GM23338 (cell line): ENCODE results near the gene THAP8. TPM values are rescaled to one million over a fixed set of nuclear protein-coding genes. Genes with fewer than 3 reads are reported as not detected.
A peak's percentile ranks its signal among the peaks of the same experiment; 100 is the strongest.

Experiments used
- ATAC-seq: fragments of 200-7000 bp; cut with Tn5 transposase; 3 replicates; pipeline ENCODE4 v1.9.1; 2020
- DNase-seq: peaks from one replicate; pipeline ENCODE4 v3.0.0-alpha.2; 2015; ENCODE audit warnings: low spot score
- H2AFZ ChIP-seq: fragments of 200-600 bp; sonication (generic); 2 replicates; pipeline ENCODE4 v1.8.0; 2016; ENCODE audit warnings: antibody characterized with exemption, mild to moderate bottlenecking, moderate library complexity
- H3F3A ChIP-seq: fragments of 200-600 bp; sonication (generic); replicated peaks from 2 replicates; pipeline ENCODE4 v1.8.0; 2017; ENCODE audit warnings: antibody characterized with exemption, mixed run types, low read depth
- H3K27ac ChIP-seq: fragments of 200-600 bp; sonication (generic); 2 replicates; pipeline ENCODE4 v1.6.1; 2016; ENCODE audit warnings: low read depth
- H3K27me3 ChIP-seq: fragments of 200-600 bp; sonication (generic); 2 replicates; pipeline ENCODE4 v1.8.0; 2016; ENCODE audit warnings: mild to moderate bottlenecking, mixed run types, moderate library complexity; ENCODE audit not compliant: insufficient read depth
- H3K36me3 ChIP-seq: fragments of 200-600 bp; sonication (generic); 2 replicates; pipeline ENCODE4 v1.8.0; 2016; ENCODE audit warnings: mild to moderate bottlenecking; ENCODE audit not compliant: insufficient read depth
- H3K4me1 ChIP-seq: fragments of 200-600 bp; sonication (generic); 2 replicates; pipeline ENCODE4 v1.8.0; 2016; ENCODE audit warnings: mild to moderate bottlenecking, moderate library complexity; ENCODE audit not compliant: insufficient read depth
- H3K4me2 ChIP-seq: fragments of 200-600 bp; sonication (generic); 2 replicates; pipeline ENCODE4 v1.7.1; 2017; ENCODE audit warnings: mixed run types
- H3K4me3 ChIP-seq: fragments of 200-600 bp; sonication (generic); 2 replicates; pipeline ENCODE4 v1.6.1; 2016; ENCODE audit warnings: mixed run types
- H3K79me2 ChIP-seq: fragments of 200-600 bp; sonication (generic); replicated peaks from 2 replicates; pipeline ENCODE4 v1.8.0; 2017; ENCODE audit warnings: mild to moderate bottlenecking; ENCODE audit not compliant: insufficient read depth
- H3K9me2 ChIP-seq: fragments of 200-600 bp; sonication (generic); 2 replicates; pipeline ENCODE4 v1.8.0; 2017; ENCODE audit not compliant: insufficient read depth
- H4K20me1 ChIP-seq: fragments of 200-600 bp; sonication (generic); replicated peaks from 2 replicates; pipeline ENCODE4 v1.8.0; 2017; ENCODE audit warnings: mild to moderate bottlenecking; ENCODE audit not compliant: insufficient read depth
- H3K27ac Mint-ChIP-seq: 2 replicates; pipeline ENCODE4 v1.8.0; 2020; ENCODE audit warnings: inconsistent platforms, mild to moderate bottlenecking, moderate library complexity, mixed read lengths
- H3K27me3 Mint-ChIP-seq: 3 replicates; pipeline ENCODE4 v1.8.0; 2022; ENCODE audit warnings: low read depth, mild to moderate bottlenecking, moderate library complexity, mixed read lengths, inconsistent platforms; ENCODE audit not compliant: insufficient read depth, poor library complexity
- H3K36me3 Mint-ChIP-seq: 3 replicates; pipeline ENCODE4 v1.8.0; 2021; ENCODE audit warnings: low read depth, mild to moderate bottlenecking, inconsistent platforms, moderate library complexity, mixed read lengths
- H3K4me1 Mint-ChIP-seq: 3 replicates; pipeline ENCODE4 v1.8.0; 2020; ENCODE audit warnings: mild to moderate bottlenecking, inconsistent platforms, mixed read lengths
- H3K4me3 Mint-ChIP-seq: 3 replicates; pipeline ENCODE4 v1.8.0; 2021; ENCODE audit warnings: moderate library complexity, mild to moderate bottlenecking, inconsistent platforms, mixed read lengths
- H3K9me3 Mint-ChIP-seq: 3 replicates; pipeline ENCODE4 v1.8.0; 2020; ENCODE audit warnings: moderate library complexity, mild to moderate bottlenecking, inconsistent platforms, mixed read lengths
- EZH2 ChIP-seq: fragments of 200-600 bp; sonication (generic); IDR thresholded peaks from one replicate; pipeline ENCODE4 v1.8.0; 2017; ENCODE audit warnings: antibody characterized with exemption, mild to moderate bottlenecking, low read depth; ENCODE audit not compliant: unreplicated experiment
- EZH2phosphoT487 ChIP-seq: fragments of 200-600 bp; sonication (generic); IDR thresholded peaks from one replicate; pipeline ENCODE4 v1.8.1; 2018; ENCODE audit warnings: antibody characterized with exemption; ENCODE audit not compliant: unreplicated experiment
- POLR2AphosphoS5 ChIP-seq: IDR thresholded peaks from 2 replicates; pipeline ENCODE4 v1.6.1; 2016; ENCODE audit warnings: antibody characterized with exemption, low read depth
- STAT1 ChIP-seq: IDR thresholded peaks from one replicate; pipeline ENCODE4 v1.6.1; 2016; ENCODE audit warnings: antibody characterized with exemption; ENCODE audit not compliant: unreplicated experiment
- ZNF114 ChIP-seq: fragments of 250-450 bp; sonication (Bioruptor Pico); IDR thresholded peaks from 2 replicates; pipeline ENCODE4 v1.5.0; 2020; ENCODE audit warnings: mild to moderate bottlenecking, moderate library complexity
- ZNF331 ChIP-seq: fragments of 250-450 bp; sonication (Bioruptor Pico); IDR thresholded peaks from 2 replicates; pipeline ENCODE4 v1.5.0; 2020; ENCODE audit warnings: low read depth, mild to moderate bottlenecking, moderate library complexity
- polyA plus RNA-seq: library from polyadenylated mRNA; unstranded; fragments of >200 nt; fragmentation: Nextera tagmentation; extraction: Ambion mirVana; gene quantifications from 2 replicates; pipeline ENCODE4 v1.2.1, GENCODE V29; 2016
- total RNA-seq: library from RNA; depleted of rRNA; stranded (reverse); fragments of >200 nt; shearing (Covaris generic); gene quantifications from 2 replicates; pipeline ENCODE4 v1.2.3, GENCODE V29; 2014
- TF ChIP-seq, protein P1 (sequence below): fragments of 250-450 bp; sonication (Bioruptor Pico); IDR thresholded peaks from 2 replicates; pipeline ENCODE4 v1.5.0; 2020; ENCODE audit warnings: mild to moderate bottlenecking, moderate library complexity
- TF ChIP-seq, protein P2 (sequence below), 2 experiments: fragments of 200-600 bp in 1 of 2; sonication (generic) in 1 of 2; conservative IDR thresholded peaks; 2 replicates each; pipeline versions ENCODE4 v1.5.1 to v1.6.1; 2016 to 2017; ENCODE audit warnings: antibody characterized with exemption in 2 of 2, low read depth in 2 of 2, mild to moderate bottlenecking in 2 of 2, moderate library complexity in 1 of 2

The THAP8 gene
- total and polyA plus RNA-seq, 2 experiments from 2014 or later, result 12.7 to 13.7 TPM

GRCh38 chr19:36051637-36052036, 2.4 kb downstream of the THAP8 start (continued):
- TF ChIP-seq, protein P1, sequence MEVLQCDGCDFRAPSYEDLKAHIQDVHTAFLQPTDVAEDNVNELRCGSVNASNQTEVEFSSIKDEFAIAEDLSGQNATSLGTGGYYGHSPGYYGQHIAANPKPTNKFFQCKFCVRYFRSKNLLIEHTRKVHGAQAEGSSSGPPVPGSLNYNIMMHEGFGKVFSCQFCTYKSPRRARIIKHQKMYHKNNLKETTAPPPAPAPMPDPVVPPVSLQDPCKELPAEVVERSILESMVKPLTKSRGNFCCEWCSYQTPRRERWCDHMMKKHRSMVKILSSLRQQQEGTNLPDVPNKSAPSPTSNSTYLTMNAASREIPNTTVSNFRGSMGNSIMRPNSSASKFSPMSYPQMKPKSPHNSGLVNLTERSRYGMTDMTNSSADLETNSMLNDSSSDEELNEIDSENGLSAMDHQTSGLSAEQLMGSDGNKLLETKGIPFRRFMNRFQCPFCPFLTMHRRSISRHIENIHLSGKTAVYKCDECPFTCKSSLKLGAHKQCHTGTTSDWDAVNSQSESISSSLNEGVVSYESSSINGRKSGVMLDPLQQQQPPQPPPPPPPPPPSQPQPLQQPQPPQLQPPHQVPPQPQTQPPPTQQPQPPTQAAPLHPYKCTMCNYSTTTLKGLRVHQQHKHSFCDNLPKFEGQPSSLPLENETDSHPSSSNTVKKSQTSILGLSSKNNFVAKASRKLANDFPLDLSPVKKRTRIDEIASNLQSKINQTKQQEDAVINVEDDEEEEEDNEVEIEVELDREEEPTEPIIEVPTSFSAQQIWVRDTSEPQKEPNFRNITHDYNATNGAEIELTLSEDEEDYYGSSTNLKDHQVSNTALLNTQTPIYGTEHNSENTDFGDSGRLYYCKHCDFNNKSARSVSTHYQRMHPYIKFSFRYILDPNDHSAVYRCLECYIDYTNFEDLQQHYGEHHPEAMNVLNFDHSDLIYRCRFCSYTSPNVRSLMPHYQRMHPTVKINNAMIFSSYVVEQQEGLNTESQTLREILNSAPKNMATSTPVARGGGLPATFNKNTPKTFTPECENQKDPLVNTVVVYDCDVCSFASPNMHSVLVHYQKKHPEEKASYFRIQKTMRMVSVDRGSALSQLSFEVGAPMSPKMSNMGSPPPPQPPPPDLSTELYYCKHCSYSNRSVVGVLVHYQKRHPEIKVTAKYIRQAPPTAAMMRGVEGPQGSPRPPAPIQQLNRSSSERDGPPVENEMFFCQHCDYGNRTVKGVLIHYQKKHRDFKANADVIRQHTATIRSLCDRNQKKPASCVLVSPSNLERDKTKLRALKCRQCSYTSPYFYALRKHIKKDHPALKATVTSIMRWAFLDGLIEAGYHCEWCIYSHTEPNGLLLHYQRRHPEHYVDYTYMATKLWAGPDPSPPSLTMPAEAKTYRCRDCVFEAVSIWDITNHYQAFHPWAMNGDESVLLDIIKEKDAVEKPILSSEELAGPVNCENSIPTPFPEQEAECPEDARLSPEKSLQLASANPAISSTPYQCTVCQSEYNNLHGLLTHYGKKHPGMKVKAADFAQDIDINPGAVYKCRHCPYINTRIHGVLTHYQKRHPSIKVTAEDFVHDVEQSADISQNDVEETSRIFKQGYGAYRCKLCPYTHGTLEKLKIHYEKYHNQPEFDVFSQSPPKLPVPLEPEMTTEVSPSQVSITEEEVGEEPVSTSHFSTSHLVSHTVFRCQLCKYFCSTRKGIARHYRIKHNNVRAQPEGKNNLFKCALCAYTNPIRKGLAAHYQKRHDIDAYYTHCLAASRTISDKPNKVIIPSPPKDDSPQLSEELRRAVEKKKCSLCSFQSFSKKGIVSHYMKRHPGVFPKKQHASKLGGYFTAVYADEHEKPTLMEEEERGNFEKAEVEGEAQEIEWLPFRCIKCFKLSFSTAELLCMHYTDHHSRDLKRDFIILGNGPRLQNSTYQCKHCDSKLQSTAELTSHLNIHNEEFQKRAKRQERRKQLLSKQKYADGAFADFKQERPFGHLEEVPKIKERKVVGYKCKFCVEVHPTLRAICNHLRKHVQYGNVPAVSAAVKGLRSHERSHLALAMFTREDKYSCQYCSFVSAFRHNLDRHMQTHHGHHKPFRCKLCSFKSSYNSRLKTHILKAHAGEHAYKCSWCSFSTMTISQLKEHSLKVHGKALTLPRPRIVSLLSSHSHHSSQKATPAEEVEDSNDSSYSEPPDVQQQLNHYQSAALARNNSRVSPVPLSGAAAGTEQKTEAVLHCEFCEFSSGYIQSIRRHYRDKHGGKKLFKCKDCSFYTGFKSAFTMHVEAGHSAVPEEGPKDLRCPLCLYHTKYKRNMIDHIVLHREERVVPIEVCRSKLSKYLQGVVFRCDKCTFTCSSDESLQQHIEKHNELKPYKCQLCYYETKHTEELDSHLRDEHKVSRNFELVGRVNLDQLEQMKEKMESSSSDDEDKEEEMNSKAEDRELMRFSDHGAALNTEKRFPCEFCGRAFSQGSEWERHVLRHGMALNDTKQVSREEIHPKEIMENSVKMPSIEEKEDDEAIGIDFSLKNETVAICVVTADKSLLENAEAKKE (CRISPR knock-in tag), result no peak
- no peak for TF ChIP-seq EZH2phosphoT487
- no peak for TF ChIP-seq POLR2AphosphoS5
- no peak for TF ChIP-seq EZH2

GRCh38 chr19:36051236-36051635, 2.8 kb downstream of the THAP8 start:
- Histone ChIP-seq H3K79me2 (peaks cover 19% of the 10 kb centered on the region), H3K27me3 (no peaks in the 10 kb centered on the region), H2AFZ (no peak overlapping the region), H4K20me1 (peaks cover 10% of the 10 kb centered on the region), H3F3A (0 out of 2 replicates have a peak, but pooled peaks cover 5% of the 10 kb centered on the region), H3K4me2 (no peak overlapping the region), H3K4me3 (no peak overlapping the region), H3K36me3 (no peaks in the 10 kb centered on the region; the same call in 1 of the 2 replicates), H3K27ac (no peak overlapping the region), H3K4me1 (peaks cover 19% of the 10 kb centered on the region; the same call in 1 of the 2 replicates), H3K9me2 (no peaks in the 10 kb centered on the region)
- Mint-ChIP-seq H3K4me1 (peaks cover 22% of the 10 kb centered on the region), H3K27me3 (peaks cover 17% of the 10 kb centered on the region), H3K27ac (0 out of 2 replicates have a peak overlapping the region, but pooled peaks have one; percentile 2), H3K4me3 (peak overlapping the region; percentile 26; the same call in 1 of the 3 replicates), H3K36me3 (no peaks in the 10 kb centered on the region), H3K9me3 (no peaks in the 10 kb centered on the region; the same call in 2 of the 3 replicates)
- DNase-seq (peak; percentile 89), ATAC-seq (peak; percentile 31)
- no peak for TF ChIP-seq STAT1
- TF ChIP-seq, protein P2, sequence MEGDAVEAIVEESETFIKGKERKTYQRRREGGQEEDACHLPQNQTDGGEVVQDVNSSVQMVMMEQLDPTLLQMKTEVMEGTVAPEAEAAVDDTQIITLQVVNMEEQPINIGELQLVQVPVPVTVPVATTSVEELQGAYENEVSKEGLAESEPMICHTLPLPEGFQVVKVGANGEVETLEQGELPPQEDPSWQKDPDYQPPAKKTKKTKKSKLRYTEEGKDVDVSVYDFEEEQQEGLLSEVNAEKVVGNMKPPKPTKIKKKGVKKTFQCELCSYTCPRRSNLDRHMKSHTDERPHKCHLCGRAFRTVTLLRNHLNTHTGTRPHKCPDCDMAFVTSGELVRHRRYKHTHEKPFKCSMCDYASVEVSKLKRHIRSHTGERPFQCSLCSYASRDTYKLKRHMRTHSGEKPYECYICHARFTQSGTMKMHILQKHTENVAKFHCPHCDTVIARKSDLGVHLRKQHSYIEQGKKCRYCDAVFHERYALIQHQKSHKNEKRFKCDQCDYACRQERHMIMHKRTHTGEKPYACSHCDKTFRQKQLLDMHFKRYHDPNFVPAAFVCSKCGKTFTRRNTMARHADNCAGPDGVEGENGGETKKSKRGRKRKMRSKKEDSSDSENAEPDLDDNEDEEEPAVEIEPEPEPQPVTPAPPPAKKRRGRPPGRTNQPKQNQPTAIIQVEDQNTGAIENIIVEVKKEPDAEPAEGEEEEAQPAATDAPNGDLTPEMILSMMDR (conservative IDR thresholded peaks at IDR 0.05; ENCODE audit: low read depth in 2 of 2), result peak; percentile 79 to 97
- no peak for TF ChIP-seq ZNF114 (CRISPR knock-in tag)
- TF ChIP-seq, protein P1 (CRISPR knock-in tag), result no peak
- no peak for TF ChIP-seq ZNF331 (CRISPR knock-in tag)
- no peak for TF ChIP-seq EZH2
